Adrenal gland (tissue), 5 donors: ENCODE measurements around the gene FCN1.

Experiments
- POLR2A ChIP-seq, 2 donors: fragments of 450-650 bp; IDR thresholded peaks; one replicate each; pipeline ENCODE4 v1.6.1; 2017; ENCODE audit warnings: antibody characterized with exemption in 2 of 2, mild to moderate bottlenecking in 2 of 2, moderate library complexity in 1 of 2
- TF ChIP-seq, protein P1 (sequence below), 6 experiments: fragments of 450-650 bp in 4 of 6; fragments of 200-600 bp in 2 of 6; sonication (generic) in 1 of 6; IDR thresholded peaks; 1 replicate in 5 of 6; 2 replicates in 1 of 6; pipeline versions ENCODE4 v1.5.1 to v1.8.0; 2016 to 2021; ENCODE audit warnings: antibody characterized with exemption in 6 of 6, mild to moderate bottlenecking in 2 of 6, moderate library complexity in 1 of 6
- donor health status: DM: no; HTN: no; CAD: no.

GRCh38 chr9:134863306-134863902 is 54.3 kb downstream of the FCN1 start:
- no peak for TF ChIP-seq POLR2A (IDR thresholded peaks at IDR 0.05)
- TF ChIP-seq, protein P1, sequence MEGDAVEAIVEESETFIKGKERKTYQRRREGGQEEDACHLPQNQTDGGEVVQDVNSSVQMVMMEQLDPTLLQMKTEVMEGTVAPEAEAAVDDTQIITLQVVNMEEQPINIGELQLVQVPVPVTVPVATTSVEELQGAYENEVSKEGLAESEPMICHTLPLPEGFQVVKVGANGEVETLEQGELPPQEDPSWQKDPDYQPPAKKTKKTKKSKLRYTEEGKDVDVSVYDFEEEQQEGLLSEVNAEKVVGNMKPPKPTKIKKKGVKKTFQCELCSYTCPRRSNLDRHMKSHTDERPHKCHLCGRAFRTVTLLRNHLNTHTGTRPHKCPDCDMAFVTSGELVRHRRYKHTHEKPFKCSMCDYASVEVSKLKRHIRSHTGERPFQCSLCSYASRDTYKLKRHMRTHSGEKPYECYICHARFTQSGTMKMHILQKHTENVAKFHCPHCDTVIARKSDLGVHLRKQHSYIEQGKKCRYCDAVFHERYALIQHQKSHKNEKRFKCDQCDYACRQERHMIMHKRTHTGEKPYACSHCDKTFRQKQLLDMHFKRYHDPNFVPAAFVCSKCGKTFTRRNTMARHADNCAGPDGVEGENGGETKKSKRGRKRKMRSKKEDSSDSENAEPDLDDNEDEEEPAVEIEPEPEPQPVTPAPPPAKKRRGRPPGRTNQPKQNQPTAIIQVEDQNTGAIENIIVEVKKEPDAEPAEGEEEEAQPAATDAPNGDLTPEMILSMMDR (IDR thresholded peaks at IDR 0.05): no peak
